K562 (cell line): ENCODE measurements around the gene PRRC2A. TPM values are rescaled to one million over a fixed set of nuclear protein-coding genes. Genes with fewer than 3 reads are reported as not detected.

Experiments used
- GABPB1 ChIP-seq: sonication (generic); formaldehyde crosslinking; IDR thresholded peaks from 2 replicates; pipeline ENCODE4 v1.8.0; 2022; ENCODE audit warnings: mild to moderate bottlenecking, missing genetic modification reagents
- HMGXB4 ChIP-seq: sonication (generic); formaldehyde crosslinking; IDR thresholded peaks from 2 replicates; pipeline ENCODE4 v1.8.1; 2023; ENCODE audit warnings: mild to moderate bottlenecking, missing genetic modification reagents
- MXI1 ChIP-seq: IDR thresholded peaks from 2 replicates; pipeline ENCODE4 v1.6.1; 2011; ENCODE audit warnings: low read depth, mild to moderate bottlenecking, improper control_type of control experiment, low read length
- NFIX ChIP-seq: fragments of 250-450 bp; sonication (Bioruptor Pico); IDR thresholded peaks from 2 replicates; pipeline ENCODE4 v1.4.0; 2020; ENCODE audit warnings: low read depth, mild to moderate bottlenecking, moderate library complexity
- NR0B1 ChIP-seq: fragments of 450-650 bp; IDR thresholded peaks from one replicate; pipeline ENCODE4 v1.6.1; 2018; ENCODE audit warnings: mild to moderate bottlenecking, moderate library complexity; ENCODE audit not compliant: partially characterized antibody
- OTX1 ChIP-seq: fragments of 450-650 bp; formaldehyde crosslinking; IDR thresholded peaks from 2 replicates; pipeline ENCODE4 v1.4.0; 2022; ENCODE audit warnings: mild to moderate bottlenecking
- SMARCE1 ChIP-seq: fragments of 450-650 bp; IDR thresholded peaks from 2 replicates; pipeline ENCODE4 v1.7.1; 2016; ENCODE audit warnings: mild to moderate bottlenecking
- STAT5A ChIP-seq: IDR thresholded peaks from 2 replicates; pipeline ENCODE4 v1.6.1; 2012; ENCODE audit warnings: low read length, inconsistent platforms, borderline replicate concordance
- TBP ChIP-seq: optimal IDR thresholded peaks from 2 replicates; pipeline ENCODE3; 2011; ENCODE audit warnings: low read depth, low read length, improper control_type of control experiment
- TOE1 ChIP-seq, 2 experiments: fragments of 450-650 bp in 1 of 2; sonication (generic) in 1 of 2; formaldehyde crosslinking in 1 of 2; IDR thresholded peaks; 2 replicates each; pipeline versions ENCODE4 v1.7.1 to v1.8.0; 2016 to 2022; ENCODE audit warnings: borderline replicate concordance in 2 of 2, mild to moderate bottlenecking in 2 of 2, antibody characterized with exemption in 1 of 2, inconsistent platforms in 1 of 2, low read depth in 1 of 2, missing genetic modification reagents in 1 of 2, moderate library complexity in 1 of 2
- UBTF ChIP-seq, 2 experiments: IDR thresholded peaks; 2 replicates each; pipeline ENCODE4 v1.6.1; 2012; ENCODE audit warnings: improper control_type of control experiment in 2 of 2, low read depth in 2 of 2, low read length in 2 of 2, borderline replicate concordance in 1 of 2
- ZC3H8 ChIP-seq: fragments of 450-650 bp; IDR thresholded peaks from 2 replicates; pipeline ENCODE4 v1.6.1; 2017
- ZNF431 ChIP-seq: sonication (generic); formaldehyde crosslinking; IDR thresholded peaks from 2 replicates; pipeline ENCODE4 v1.8.0; 2022; ENCODE audit warnings: mild to moderate bottlenecking, missing genetic modification reagents
- polyA plus RNA-seq, 8 experiments: library from polyadenylated mRNA; depleted of rRNA in 4 of 8; stranded (reverse) in 5 of 8; unstranded in 3 of 8; fragments of >200 nt; fragmentation: Nextera tagmentation in 2 of 8; fragmentation: Illumina TruSeq in 1 of 8; extraction: Ambion mirVana in 2 of 8; extraction: Trizol in 1 of 8; gene quantifications; 2 replicates each; pipeline versions ENCODE4 v1.2.1 to v1.2.3, GENCODE V29; 2011 to 2014; ENCODE audit warnings: inconsistent platforms in 1 of 8, missing spikeins in 1 of 8
- total RNA-seq, 7 experiments: library from RNA; depleted of rRNA in 6 of 7; stranded (reverse); fragments of >200 nt in 6 of 7; fragmentation: Illumina TruSeq in 2 of 7; extraction: Trizol in 2 of 7; gene quantifications; 2 replicates each; pipeline versions ENCODE4 v1.2.1 to v1.2.3, GENCODE V29; 2011 to 2021; ENCODE audit warnings: low replicate concordance in 1 of 7
- TF ChIP-seq, protein P1 (sequence below): sonication (generic); formaldehyde crosslinking; IDR thresholded peaks from 2 replicates; pipeline ENCODE4 v1.4.0; 2020; ENCODE audit warnings: mild to moderate bottlenecking, missing genetic modification reagents

PRRC2A gene
- total and polyA plus RNA-seq, 9 of the 15 experiments (the other 6 are each of a cell fraction or from before 2014, with no cell fraction given) = 1.0 to 332 (median 63.0) TPM

DNA sequence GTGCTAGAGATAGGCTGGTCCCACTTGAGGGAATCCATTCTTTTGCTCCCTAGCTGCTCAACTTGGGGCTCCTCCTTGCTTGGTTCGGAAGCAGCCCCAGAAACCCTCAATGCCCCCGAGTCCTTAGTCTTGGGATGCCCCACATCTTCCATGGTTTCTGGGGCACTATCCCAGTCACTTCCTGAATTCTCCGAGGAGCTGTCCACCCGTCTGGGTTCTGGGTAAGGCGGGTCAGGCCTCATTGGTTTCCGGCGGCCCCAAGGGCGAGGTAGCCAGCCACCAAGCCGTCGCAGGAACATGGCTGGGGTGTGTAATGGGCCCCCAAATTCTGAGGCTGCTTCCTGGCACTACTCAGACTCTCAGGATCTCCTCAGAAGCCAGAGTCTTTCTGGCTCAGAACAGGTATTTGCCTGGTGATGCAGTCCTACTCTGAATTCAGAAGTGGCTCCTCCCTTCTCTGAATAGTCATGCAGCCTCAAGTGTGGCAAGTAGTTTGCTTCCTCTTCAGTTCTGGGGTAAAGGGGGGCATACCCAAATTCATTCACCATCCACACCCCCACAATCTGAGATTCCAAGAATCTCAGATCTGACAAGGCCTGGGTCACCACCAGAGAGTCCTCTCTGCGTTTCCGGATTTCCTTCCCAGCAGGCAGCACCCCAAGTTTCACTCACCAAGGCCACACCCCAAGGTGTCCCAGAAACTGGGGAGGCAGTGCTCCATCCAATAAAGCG is 39.3 kb downstream of the PRRC2A start (continued):
- TF ChIP-seq, protein P1, sequence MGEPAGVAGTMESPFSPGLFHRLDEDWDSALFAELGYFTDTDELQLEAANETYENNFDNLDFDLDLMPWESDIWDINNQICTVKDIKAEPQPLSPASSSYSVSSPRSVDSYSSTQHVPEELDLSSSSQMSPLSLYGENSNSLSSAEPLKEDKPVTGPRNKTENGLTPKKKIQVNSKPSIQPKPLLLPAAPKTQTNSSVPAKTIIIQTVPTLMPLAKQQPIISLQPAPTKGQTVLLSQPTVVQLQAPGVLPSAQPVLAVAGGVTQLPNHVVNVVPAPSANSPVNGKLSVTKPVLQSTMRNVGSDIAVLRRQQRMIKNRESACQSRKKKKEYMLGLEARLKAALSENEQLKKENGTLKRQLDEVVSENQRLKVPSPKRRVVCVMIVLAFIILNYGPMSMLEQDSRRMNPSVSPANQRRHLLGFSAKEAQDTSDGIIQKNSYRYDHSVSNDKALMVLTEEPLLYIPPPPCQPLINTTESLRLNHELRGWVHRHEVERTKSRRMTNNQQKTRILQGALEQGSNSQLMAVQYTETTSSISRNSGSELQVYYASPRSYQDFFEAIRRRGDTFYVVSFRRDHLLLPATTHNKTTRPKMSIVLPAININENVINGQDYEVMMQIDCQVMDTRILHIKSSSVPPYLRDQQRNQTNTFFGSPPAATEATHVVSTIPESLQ (CRISPR knock-in tag) = peak; percentile 37; the same call in 1 of the 2 replicates
- TF ChIP-seq TBP (peak; percentile 35), TOE1 (IDR thresholded peaks at IDR 0.05; ENCODE audit: borderline replicate concordance) (no peak), TOE1 (CRISPR knock-in tag; IDR thresholded peaks at IDR 0.05; ENCODE audit: borderline replicate concordance, low read depth) (peak; percentile 17; the same call in 1 of the 2 replicates), ZNF431 (CRISPR knock-in tag) (peak; percentile 39; the same call in 1 of the 2 replicates), MXI1 (0 out of 2 replicates have a peak, but pooled peaks have one; percentile 5), ZC3H8 (0 out of 2 replicates have a peak, but pooled peaks have one; percentile 64), HMGXB4 (0 out of 2 replicates have a peak, but pooled peaks have one; percentile 65), NFIX (0 out of 2 replicates have a peak, but pooled peaks have one; percentile 26), STAT5A (peak; percentile 41; the same call in 1 of the 2 replicates), OTX1 (no peak), NR0B1 (no peak), UBTF (IDR thresholded peaks at IDR 0.05; ENCODE audit: borderline replicate concordance in 1 of 2, low read depth in 2 of 2, low read length in 2 of 2) (peak; percentile 33 to 72; a peak in 1 of 4 replicates), SMARCE1 (peak; percentile 41; the same call in 1 of the 2 replicates), GABPB1 (CRISPR knock-in tag) (peak; percentile 31; the same call in 1 of the 2 replicates)
